Muscle of leg (tissue), 11 donors: ENCODE measurements around the gene POLR2B. TPM values are rescaled to one million over a fixed set of nuclear protein-coding genes. Genes with fewer than 3 reads are reported as not detected.

Experiments used
- DNase-seq: peaks from one replicate; pipeline ENCODE4 v3.0.0; 2013
- H3K27ac ChIP-seq: one replicate; pipeline ENCODE4 v1.5.1; 2013; ENCODE audit warnings: mild to moderate bottlenecking, low read length, control low read depth
- H3K27me3 ChIP-seq: one replicate; pipeline ENCODE4 v1.6.1; 2013; ENCODE audit warnings: low read length; ENCODE audit not compliant: control insufficient read depth, insufficient read depth
- H3K36me3 ChIP-seq: one replicate; pipeline ENCODE4 v1.6.1; 2013; ENCODE audit warnings: low read length; ENCODE audit not compliant: control insufficient read depth, insufficient read depth
- H3K4me1 ChIP-seq: one replicate; pipeline ENCODE4 v1.6.1; 2013; ENCODE audit warnings: low read length; ENCODE audit not compliant: control insufficient read depth, insufficient read depth
- H3K4me3 ChIP-seq: one replicate; pipeline ENCODE4 v1.5.1; 2013; ENCODE audit warnings: low read length, control low read depth
- H3K9me3 ChIP-seq: replicated peaks from 2 replicates; pipeline ENCODE4 v1.6.1; 2013; ENCODE audit warnings: low read depth, low read length; ENCODE audit not compliant: control insufficient read depth
- WGBS: methylation state at CpG from one replicate; pipeline ENCODE4 v1.1.5; 2013; ENCODE audit warnings: missing lambda C conversion rate; ENCODE audit not compliant: insufficient coverage; 5-methylcytosine and 5-hydroxymethylcytosine counted together
- polyA plus RNA-seq, 8 donors: library from polyadenylated mRNA; unstranded; fragments of 120-200 nt; gene quantifications; one replicate each; pipeline versions ENCODE4 v1.2.1 to v1.2.3, GENCODE V29; 2013; ENCODE audit warnings: inconsistent platforms in 1 of 8, low replicate concordance in 1 of 8; ENCODE audit not compliant: insufficient read length in 8 of 8, insufficient read depth in 1 of 8
- total RNA-seq: library from RNA; stranded (reverse); fragments of 120-200 nt; gene quantifications from one replicate; pipeline ENCODE4 v1.2.4, GENCODE V29; 2013

Gene POLR2B
- total and polyA plus RNA-seq, 9 donors = 62.2 to 89.6 (median 72.7) TPM

DNA sequence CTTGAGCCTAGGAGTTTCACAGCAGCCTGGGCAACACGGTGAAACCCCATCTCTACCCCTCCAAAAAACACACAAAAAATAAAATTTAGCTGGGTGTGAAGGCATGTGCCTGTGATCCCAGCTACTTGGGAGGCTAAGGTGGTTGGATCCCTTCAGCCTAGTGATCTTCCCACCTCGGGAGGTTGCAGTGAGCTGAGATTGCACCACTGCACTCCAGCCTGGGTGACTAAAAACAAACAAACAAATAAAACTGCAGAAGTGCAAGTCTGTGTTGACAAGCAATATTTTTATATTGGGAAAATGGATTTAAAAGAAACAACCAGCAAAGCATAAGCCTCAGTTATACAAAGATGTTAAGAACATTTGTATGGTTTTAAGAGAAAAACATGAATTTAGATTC, 85.4 kb downstream of the POLR2B start:
- no peak overlapping the region for H3K4me3 ChIP-seq
- H3K27ac ChIP-seq = no peak overlapping the region
- H3K36me3 ChIP-seq = no peaks in the 10 kb centered on the region
- no peaks in the 10 kb centered on the region for H3K27me3 ChIP-seq
- H3K9me3 ChIP-seq = no peaks in the 10 kb centered on the region
- DNase-seq = no peak
- H3K4me1 ChIP-seq = peaks cover 13% of the 10 kb centered on the region
- 80% methylated on average over 1 of the region's 2 CpGs for WGBS

DNA sequence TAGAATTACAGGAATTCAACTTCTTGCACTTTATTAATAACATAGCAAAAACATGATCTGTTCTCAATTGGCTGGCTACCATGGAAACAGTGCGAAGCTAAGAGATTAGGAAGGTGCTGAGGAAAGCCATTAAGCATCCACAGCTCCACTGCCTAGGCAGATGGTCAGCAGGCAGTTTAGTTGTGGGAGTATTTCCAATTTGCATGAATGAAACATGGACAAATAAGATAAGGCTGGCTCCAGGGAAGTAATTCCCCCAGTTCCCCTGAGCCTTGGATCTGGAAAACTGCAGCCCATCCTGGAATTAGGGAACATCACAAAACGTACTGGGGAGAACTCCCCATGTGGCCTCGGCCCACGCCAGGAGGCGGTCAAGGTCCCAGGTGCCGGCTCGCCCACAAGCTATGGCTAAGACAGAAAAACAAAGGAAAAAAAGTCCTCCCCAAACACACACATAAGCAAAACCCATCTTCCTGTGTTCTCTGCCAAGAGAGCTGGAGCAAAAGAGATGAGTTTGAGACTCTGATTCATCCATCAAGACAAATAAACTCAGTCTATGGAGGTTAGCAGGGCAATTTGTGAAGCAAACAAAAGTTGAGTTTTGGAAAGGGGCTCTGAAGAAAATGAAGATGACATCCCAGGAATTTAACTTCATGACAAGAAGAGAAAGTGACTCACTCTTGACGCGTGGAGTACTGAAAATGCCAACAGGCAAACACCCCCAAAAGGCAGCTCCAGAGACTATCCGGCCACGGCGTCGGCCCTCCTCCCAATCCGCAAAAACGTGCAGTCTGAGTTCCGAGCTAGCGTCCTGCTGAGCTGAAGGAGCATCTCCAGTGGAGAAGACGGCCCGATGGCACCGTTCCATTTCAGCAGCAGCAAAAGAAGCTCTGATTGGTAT, 86.4 kb downstream of the POLR2B start:
- Histone ChIP-seq H3K27me3 (no peaks in the 10 kb centered on the region), H3K4me3 (no peak overlapping the region), H3K9me3 (no peaks in the 10 kb centered on the region), H3K4me1 (peaks cover 13% of the 10 kb centered on the region), H3K36me3 (no peaks in the 10 kb centered on the region), H3K27ac (peak overlapping the region; percentile 51)
- WGBS = 49% methylated on average over 14 of the region's 20 CpGs
- peak; percentile 85 for DNase-seq

DNA sequence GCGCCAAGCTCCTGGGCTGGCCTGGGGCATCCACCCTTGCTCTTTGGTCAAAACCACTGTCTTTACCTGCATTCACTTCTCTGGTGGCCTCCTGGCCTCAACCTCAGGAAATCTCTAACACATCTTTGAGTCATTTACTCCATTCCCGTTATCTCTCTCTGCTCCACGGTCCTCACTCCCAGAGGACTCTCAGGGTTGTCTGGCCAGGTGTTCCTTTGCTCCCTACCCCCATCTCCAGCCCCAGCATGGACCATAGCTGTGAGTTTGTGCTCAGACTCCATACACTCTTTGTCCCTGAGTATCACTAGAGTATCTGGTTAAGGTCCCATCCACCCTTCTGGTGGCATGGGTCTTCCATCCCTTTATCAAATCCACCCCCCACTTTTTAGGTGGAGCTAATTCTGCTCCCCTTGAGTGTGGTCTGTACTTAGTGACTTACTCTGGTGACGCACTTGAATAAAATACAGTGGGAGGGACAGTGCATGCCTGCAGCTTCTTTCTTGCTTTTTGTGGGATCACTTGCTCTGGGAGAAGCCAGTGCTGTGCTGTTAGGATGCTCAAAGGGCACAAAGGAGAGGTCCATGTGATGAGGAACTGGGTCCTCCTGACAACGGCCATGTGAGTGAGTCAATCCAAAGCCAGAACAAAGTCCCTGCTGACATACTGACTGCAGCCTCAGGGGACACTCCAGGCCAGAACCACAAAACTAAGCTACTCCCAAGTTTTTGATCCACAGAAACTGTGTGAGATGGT, 87.2 kb downstream of the POLR2B start:
- WGBS = 59% methylated on average over 3 of the region's 5 CpGs
- no peaks in the 10 kb centered on the region for H3K27me3 ChIP-seq
- peaks cover 13% of the 10 kb centered on the region for H3K4me1 ChIP-seq
- H3K4me3 ChIP-seq = no peak overlapping the region
- H3K27ac ChIP-seq = peak overlapping the region; percentile 29
- no peaks in the 10 kb centered on the region for H3K9me3 ChIP-seq
- no peaks in the 10 kb centered on the region for H3K36me3 ChIP-seq
- DNase-seq = no peak

DNA sequence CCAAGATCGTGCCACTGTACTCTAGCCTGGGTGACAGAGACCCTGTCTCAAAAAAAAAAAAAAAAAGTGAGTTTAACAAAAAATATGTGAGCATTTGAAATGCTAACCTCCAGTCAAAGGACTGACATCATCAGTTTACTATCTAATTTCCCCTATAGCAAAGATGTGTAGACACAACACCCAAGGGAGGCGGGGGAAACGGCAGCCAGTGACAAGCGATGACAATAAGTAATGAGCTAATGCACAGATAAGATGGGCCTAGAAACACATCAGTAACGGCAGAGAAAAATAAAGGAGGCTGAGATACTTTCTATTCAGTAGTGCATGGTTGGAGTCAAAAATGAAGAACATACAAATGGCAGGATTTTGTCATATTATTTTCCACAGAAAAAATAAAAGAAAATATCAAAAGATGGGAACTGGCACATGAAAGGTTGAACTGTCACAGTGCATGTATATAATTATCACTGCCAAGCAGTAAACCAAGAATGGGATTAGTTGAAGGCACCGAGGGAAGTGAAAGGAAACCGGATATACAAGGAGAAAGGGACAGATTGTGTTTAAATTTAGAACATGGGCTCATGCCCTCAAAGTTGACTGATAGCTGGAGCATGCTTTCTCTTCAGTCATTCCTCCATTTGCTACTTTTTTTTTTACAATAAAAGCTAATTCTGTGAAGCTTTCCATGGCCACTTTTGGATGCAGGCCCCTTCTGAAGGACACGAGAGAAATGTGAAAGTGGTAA, 89.7 kb downstream of the POLR2B start:
- Histone ChIP-seq H3K9me3 (no peaks in the 10 kb centered on the region), H3K4me3 (no peak overlapping the region), H3K27ac (no peak overlapping the region), H3K27me3 (no peaks in the 10 kb centered on the region), H3K4me1 (peaks cover 13% of the 10 kb centered on the region), H3K36me3 (no peaks in the 10 kb centered on the region)
- WGBS = no CpG with 5 or more reads among the region's 8 CpGs
- no peak for DNase-seq

DNA sequence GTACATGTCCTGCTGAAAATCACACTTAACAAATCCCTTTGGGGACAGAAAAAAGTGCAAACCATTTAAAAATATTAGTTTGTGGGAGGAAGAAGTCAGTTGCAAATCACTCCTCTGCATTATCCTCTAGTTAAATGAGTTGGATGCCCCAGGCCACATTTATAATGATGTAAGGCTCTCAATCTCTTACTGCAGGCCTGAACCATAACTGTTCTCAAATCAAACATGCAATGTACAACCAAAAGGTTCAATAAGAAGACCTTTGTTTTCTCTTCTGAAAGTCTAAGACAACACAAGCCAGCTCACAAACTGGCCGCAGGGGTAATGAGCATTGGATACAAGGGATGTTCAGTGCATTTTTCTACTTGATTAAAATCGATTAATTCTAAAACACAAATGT, 91.8 kb downstream of the POLR2B start:
- no peak overlapping the region for H3K4me3 ChIP-seq
- no CpG with 5 or more reads among the region's 2 CpGs for WGBS
- H3K27ac ChIP-seq = no peak overlapping the region
- no peaks in the 10 kb centered on the region for H3K9me3 ChIP-seq
- peaks cover 3% of the 10 kb centered on the region for H3K4me1 ChIP-seq
- no peaks in the 10 kb centered on the region for H3K36me3 ChIP-seq
- no peaks in the 10 kb centered on the region for H3K27me3 ChIP-seq
- no peak for DNase-seq

DNA sequence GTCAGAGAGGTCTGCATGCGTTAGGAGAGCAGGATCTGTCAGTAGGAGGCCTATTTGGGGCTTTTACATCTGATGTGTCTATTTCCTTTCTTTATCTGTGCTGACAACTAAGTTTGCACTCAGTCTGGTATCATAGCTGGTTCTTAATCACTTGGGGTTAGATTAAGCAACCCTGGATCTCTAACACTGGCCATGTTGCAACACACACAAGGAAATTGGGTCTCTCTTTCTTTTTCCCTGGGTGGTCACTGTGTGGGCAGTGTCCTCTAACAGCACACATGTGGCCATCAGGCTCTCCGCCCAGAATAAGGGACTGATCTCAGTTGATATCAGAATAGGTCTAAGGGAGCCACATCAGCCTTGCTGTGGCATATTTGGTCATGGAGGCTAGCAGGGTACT, 92.6 kb downstream of the POLR2B start:
- Histone ChIP-seq H3K36me3 (no peaks in the 10 kb centered on the region), H3K27ac (no peak overlapping the region), H3K4me3 (no peak overlapping the region), H3K9me3 (no peaks in the 10 kb centered on the region), H3K4me1 (no peaks in the 10 kb centered on the region), H3K27me3 (no peaks in the 10 kb centered on the region)
- DNase-seq = no peak
- WGBS = 67% methylated on average over 1 of the region's 2 CpGs

DNA sequence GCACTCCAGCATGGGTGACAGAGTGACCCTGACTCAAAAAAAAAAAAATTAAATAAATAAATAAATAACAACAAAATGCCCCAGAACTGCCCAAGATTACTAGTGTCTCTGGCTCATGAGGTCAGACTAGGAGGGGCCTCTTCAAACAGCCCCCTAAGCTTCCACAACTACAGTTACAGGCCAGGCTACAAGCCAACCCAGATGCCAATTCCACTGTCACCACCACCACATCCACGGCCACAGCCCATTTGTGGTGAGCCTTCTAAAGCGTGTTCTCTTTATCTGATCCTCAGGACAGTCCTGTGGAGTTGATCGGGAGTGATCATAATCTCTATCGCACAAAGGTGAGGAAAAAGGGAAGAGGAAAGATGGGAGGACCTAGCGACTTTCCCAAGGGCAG, 94.9 kb downstream of the POLR2B start:
- Histone ChIP-seq H3K4me3 (no peak overlapping the region), H3K36me3 (no peaks in the 10 kb centered on the region), H3K4me1 (no peaks in the 10 kb centered on the region), H3K27ac (no peak overlapping the region), H3K9me3 (no peaks in the 10 kb centered on the region), H3K27me3 (no peaks in the 10 kb centered on the region)
- 93% methylated on average over 3 of the region's 5 CpGs for WGBS
- DNase-seq = no peak

DNA sequence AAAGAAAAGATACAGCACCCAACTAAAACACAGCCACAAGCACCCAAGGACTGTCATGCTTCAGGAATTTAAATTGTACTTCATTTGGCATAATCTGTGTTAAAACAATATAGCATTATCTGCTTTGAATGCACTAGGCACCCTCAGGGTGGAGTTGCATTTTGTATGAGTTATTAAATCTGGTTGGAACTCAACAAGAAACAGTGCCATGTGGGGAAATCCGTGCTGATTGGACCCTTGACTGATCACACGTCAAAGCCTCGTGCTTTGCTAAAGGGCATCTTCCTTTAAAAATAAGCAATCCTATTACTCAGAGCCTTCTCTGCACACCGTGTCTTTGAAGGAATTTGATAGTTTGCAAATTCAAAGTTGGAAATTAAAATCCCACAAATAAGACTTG, 96.0 kb downstream of the POLR2B start:
- Histone ChIP-seq H3K4me3 (no peak overlapping the region), H3K9me3 (no peaks in the 10 kb centered on the region), H3K27me3 (no peaks in the 10 kb centered on the region), H3K27ac (no peak overlapping the region), H3K36me3 (no peaks in the 10 kb centered on the region), H3K4me1 (no peaks in the 10 kb centered on the region)
- WGBS = no CpG with 5 or more reads among the region's 4 CpGs
- DNase-seq = no peak

DNA sequence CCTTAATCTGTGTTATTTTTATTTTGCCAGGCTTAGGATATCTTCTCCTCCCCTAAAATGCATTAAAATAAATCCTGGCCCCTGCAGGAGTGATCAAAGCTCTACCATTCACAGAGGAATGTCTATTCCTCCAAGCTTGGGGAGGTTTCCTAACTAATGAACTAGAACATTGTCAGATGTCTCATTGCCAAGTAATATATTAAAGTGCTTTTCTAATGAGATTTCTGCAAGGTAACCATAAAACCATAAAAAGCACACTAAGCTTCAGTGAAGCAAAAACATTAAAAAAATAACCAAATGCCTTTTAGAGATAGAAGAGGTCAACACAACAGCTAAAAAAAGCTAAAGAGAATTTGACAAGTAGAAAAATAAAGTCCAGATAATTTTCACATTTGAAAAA, 96.7 kb downstream of the POLR2B start:
- no peaks in the 10 kb centered on the region for H3K9me3 ChIP-seq
- no peak overlapping the region for H3K4me3 ChIP-seq
- no peaks in the 10 kb centered on the region for H3K27me3 ChIP-seq
- no peaks in the 10 kb centered on the region for H3K36me3 ChIP-seq
- no peak overlapping the region for H3K27ac ChIP-seq
- no peak for DNase-seq
- H3K4me1 ChIP-seq = no peaks in the 10 kb centered on the region

DNA sequence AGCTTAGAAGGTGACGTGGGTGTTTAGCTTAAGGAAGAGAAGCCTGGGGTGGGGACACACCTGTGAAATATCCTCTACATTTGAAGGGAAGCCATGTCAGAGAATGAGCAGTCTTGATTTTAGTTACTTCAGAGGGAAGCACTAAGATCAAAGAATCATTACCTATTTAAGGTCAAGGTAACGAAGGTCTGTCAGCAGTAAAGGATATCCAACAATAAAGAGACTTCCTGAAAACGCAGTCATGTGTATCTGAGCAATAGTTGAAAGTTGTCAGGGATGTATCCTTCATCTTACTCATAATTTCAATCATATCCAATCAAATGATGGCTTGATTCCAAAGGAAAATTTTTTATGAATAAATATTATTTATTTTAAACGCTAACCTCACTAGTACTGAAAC, 98.0 kb downstream of the POLR2B start:
- no peak overlapping the region for H3K4me3 ChIP-seq
- H3K36me3 ChIP-seq = no peaks in the 10 kb centered on the region
- no peak overlapping the region for H3K27ac ChIP-seq
- no peaks in the 10 kb centered on the region for H3K27me3 ChIP-seq
- no CpG with 5 or more reads among the region's 4 CpGs for WGBS
- no peaks in the 10 kb centered on the region for H3K9me3 ChIP-seq
- H3K4me1 ChIP-seq = peaks cover 3% of the 10 kb centered on the region
- DNase-seq = no peak
